ENCODE measurements around the gene NPM3. TPM values are rescaled to one million over a fixed set of nuclear protein-coding genes. Genes with fewer than 3 reads are reported as not detected.

Gene NPM3
- total RNA-seq, 2 donors from 2014 or later: 16.3 to 19.9 TPM

- no peak for ATAC-seq (ENCODE audit: insufficient number of reproducible peaks, low FRiP score, low read depth)
- H3K4me3 ChIP-seq: no peak overlapping the region
These were observed 41.5 kb upstream of the NPM3 start for GRCh38 chr10:101824736-101825135.

GRCh38 chr10:101818872-101819633 lies 35.8 kb upstream of the NPM3 start:
- no peaks in the 10 kb centered on the region for H3K9me3 ChIP-seq
- no peaks in the 10 kb centered on the region for H3K27me3 ChIP-seq (replicated peaks; ENCODE audit: insufficient read depth)
- TF ChIP-seq CTCF (IDR thresholded peaks at IDR 0.05): no peak
- ATAC-seq (ENCODE audit: insufficient number of reproducible peaks, low FRiP score, low read depth) (peak; percentile 41), DNase-seq (ENCODE audit: low spot score) (no peak)
- H3K27ac ChIP-seq: peak overlapping the region; percentile 57 to 94
- H3K36me3 ChIP-seq: no peaks in the 10 kb centered on the region
- H3K4me1 ChIP-seq (ENCODE audit: control insufficient read depth in 1 of 2, low read depth in 2 of 2): peaks cover 2 to 25% of the 10 kb centered on the region in 2 donors
- H3K4me3 ChIP-seq: peak overlapping the region; percentile 98

More at GRCh38 chr10:101824736-101825135, 41.5 kb upstream of the NPM3 start:
- DNase-seq (ENCODE audit: low spot score): no peak
- H3K9me3 ChIP-seq: no peaks in the 10 kb centered on the region
- no peak for TF ChIP-seq CTCF (IDR thresholded peaks at IDR 0.05)
- H3K36me3 ChIP-seq: no peaks in the 10 kb centered on the region
- H3K4me1 ChIP-seq (ENCODE audit: control insufficient read depth in 1 of 2, low read depth in 2 of 2): peaks cover 0 to under 1% of the 10 kb centered on the region in 2 donors
- H3K27ac ChIP-seq: no peak overlapping the region
- H3K27me3 ChIP-seq (replicated peaks; ENCODE audit: insufficient read depth): no peaks in the 10 kb centered on the region

- peak within 1 kb of the TSS; percentile 98 for H3K4me3 ChIP-seq
- H3K4me1 ChIP-seq (ENCODE audit: control insufficient read depth in 1 of 2, low read depth in 2 of 2): peaks cover 9 to 32% of the 10 kb centered on the region in 2 donors
- no peaks in the 10 kb centered on the region for H3K36me3 ChIP-seq
- peak; percentile 96 for ATAC-seq (ENCODE audit: insufficient number of reproducible peaks, low FRiP score, low read depth)
- DNase-seq (ENCODE audit: low spot score): peak; percentile 96
- no peaks in the 10 kb centered on the region for H3K9me3 ChIP-seq
- TF ChIP-seq CTCF (IDR thresholded peaks at IDR 0.05): no peak
- H3K27me3 ChIP-seq (replicated peaks; ENCODE audit: insufficient read depth): no peaks in the 10 kb centered on the region
- H3K27ac ChIP-seq: peak within 1 kb of the TSS; percentile 84 to 94
These were observed 35.0 kb upstream of the NPM3 start, which contains the start of gene OGA for GRCh38 chr10:101818119-101818871. Gene OGA (minus strand): TSS chr10:101818444. CDS start chr10:101818022, 422 bp downstream.

GRCh38 chr10:101817337-101818118 lies 34.3 kb upstream of the NPM3 start:
- ATAC-seq (ENCODE audit: insufficient number of reproducible peaks, low FRiP score, low read depth) (peak; percentile 54), DNase-seq (ENCODE audit: low spot score) (peak; percentile 84)
- H3K4me1 ChIP-seq (ENCODE audit: control insufficient read depth in 1 of 2, low read depth in 2 of 2): peaks cover 12 to 40% of the 10 kb centered on the region in 2 donors
- H3K27me3 ChIP-seq (replicated peaks; ENCODE audit: insufficient read depth): no peaks in the 10 kb centered on the region
- peak overlapping the region; percentile 98 for H3K4me3 ChIP-seq
- H3K36me3 ChIP-seq: no peaks in the 10 kb centered on the region
- H3K9me3 ChIP-seq: no peaks in the 10 kb centered on the region
- peak overlapping the region; percentile 84 to 94 for H3K27ac ChIP-seq
- no peak for TF ChIP-seq CTCF (IDR thresholded peaks at IDR 0.05)
